ENCODE results near the gene TMEM233.

The TMEM233 gene

GRCh38 chr12:119593578-119594398, at the start of gene TMEM233:
Gene TMEM233 (plus strand): TSS chr12:119593774. CDS start chr12:119593849, 75 bp downstream.
- DNase-seq (ENCODE audit: extremely low read depth in 1 of 2, low read depth in 1 of 2): no peak

GRCh38 chr12:119544765-119545625, 48.6 kb upstream of the TMEM233 start:
- DNase-seq (ENCODE audit: extremely low read depth in 1 of 2, low read depth in 1 of 2): peak; percentile 5 to 11

GRCh38 chr12:119546340-119546739, 47.2 kb upstream of the TMEM233 start:
- DNase-seq (ENCODE audit: extremely low read depth in 1 of 2, low read depth in 1 of 2): no peak

- no peak for DNase-seq (ENCODE audit: extremely low read depth in 1 of 2, low read depth in 1 of 2)
Measured at GRCh38 chr12:119547001-119547400, 46.6 kb upstream of the TMEM233 start.

- DNase-seq (ENCODE audit: extremely low read depth in 1 of 2, low read depth in 1 of 2): no peak
Measured at GRCh38 chr12:119556854-119557253, 36.7 kb upstream of the TMEM233 start.

- no peak for DNase-seq (ENCODE audit: extremely low read depth in 1 of 2, low read depth in 1 of 2)
Measured at GRCh38 chr12:119565404-119565803, 28.2 kb upstream of the TMEM233 start.

GRCh38 chr12:119570771-119571170, 22.8 kb upstream of the TMEM233 start:
- DNase-seq (ENCODE audit: extremely low read depth in 1 of 2, low read depth in 1 of 2): no peak

GRCh38 chr12:119573086-119573485, 20.5 kb upstream of the TMEM233 start:
- DNase-seq (ENCODE audit: extremely low read depth in 1 of 2, low read depth in 1 of 2): no peak

- no peak for DNase-seq (ENCODE audit: extremely low read depth in 1 of 2, low read depth in 1 of 2)
Measured at GRCh38 chr12:119574255-119574654, 19.3 kb upstream of the TMEM233 start.

GRCh38 chr12:119576118-119576810, 17.3 kb upstream of the TMEM233 start:
- DNase-seq (ENCODE audit: extremely low read depth in 1 of 2, low read depth in 1 of 2): no peak

- DNase-seq (ENCODE audit: extremely low read depth in 1 of 2, low read depth in 1 of 2): no peak
Measured at GRCh38 chr12:119576915-119577314, 16.7 kb upstream of the TMEM233 start.

GRCh38 chr12:119578112-119578511, 15.5 kb upstream of the TMEM233 start:
- DNase-seq (ENCODE audit: extremely low read depth in 1 of 2, low read depth in 1 of 2): no peak

GRCh38 chr12:119589097-119589496, 4.5 kb upstream of the TMEM233 start:
- no peak for DNase-seq (ENCODE audit: extremely low read depth in 1 of 2, low read depth in 1 of 2)

- DNase-seq (ENCODE audit: extremely low read depth in 1 of 2, low read depth in 1 of 2): no peak
Measured at GRCh38 chr12:119589634-119590033, 3.9 kb upstream of the TMEM233 start.

GRCh38 chr12:119592232-119592631, 1.3 kb upstream of the TMEM233 start:
- no peak for DNase-seq (ENCODE audit: extremely low read depth in 1 of 2, low read depth in 1 of 2)

- no peak for DNase-seq (ENCODE audit: extremely low read depth in 1 of 2, low read depth in 1 of 2)
Measured at GRCh38 chr12:119594399-119594730, 791 bp downstream of the TMEM233 start.

- DNase-seq (ENCODE audit: extremely low read depth in 1 of 2, low read depth in 1 of 2): no peak
Measured at GRCh38 chr12:119594772-119595445, 1.3 kb downstream of the TMEM233 start.

- DNase-seq (ENCODE audit: extremely low read depth in 1 of 2, low read depth in 1 of 2): no peak
Measured at GRCh38 chr12:119598159-119598558, 4.6 kb downstream of the TMEM233 start.

- DNase-seq (ENCODE audit: extremely low read depth in 1 of 2, low read depth in 1 of 2): no peak
Measured at GRCh38 chr12:119601877-119602733, 8.5 kb downstream of the TMEM233 start.

GRCh38 chr12:119602734-119603094, 9.1 kb downstream of the TMEM233 start:
- DNase-seq (ENCODE audit: extremely low read depth in 1 of 2, low read depth in 1 of 2): no peak
